Keratinocyte (primary cell): Measurements from ENCODE around the gene HMG20A. TPM values are rescaled to one million over a fixed set of nuclear protein-coding genes. Genes with fewer than 3 reads are reported as not detected.

Experiments
- DNase-seq: peaks from one replicate; pipeline ENCODE4 v3.0.0-alpha.2; 2011; ENCODE audit warnings: low read depth, missing footprints, low spot score
- FAIRE-seq: peaks from 2 replicates; lab custom pipeline; 2011; peaks lifted over from hg19 to GRCh38; lab: Jason Lieb, UNC
- H2AFZ ChIP-seq: 2 replicates; pipeline ENCODE4 v1.6.0; 2012; ENCODE audit warnings: low read length, control low read depth, inconsistent platforms; ENCODE audit not compliant: control insufficient read depth
- H3K27ac ChIP-seq: 2 replicates; pipeline ENCODE4 v1.5.1; 2011; ENCODE audit warnings: low read length; ENCODE audit not compliant: control insufficient read depth, insufficient read depth
- H3K27me3 ChIP-seq: 3 replicates; pipeline ENCODE4 v1.6.0; 2011; ENCODE audit warnings: low read length; ENCODE audit not compliant: control insufficient read depth, insufficient read depth; ENCODE audit errors: extremely low read depth
- H3K36me3 ChIP-seq, 2 experiments: 2 replicates in 1 of 2; 3 replicates in 1 of 2; pipeline ENCODE4 v1.5.1; 2011; ENCODE audit warnings: low read length in 2 of 2, mild to moderate bottlenecking in 1 of 2; ENCODE audit not compliant: control insufficient read depth in 2 of 2, insufficient read depth in 2 of 2; ENCODE audit errors: extremely low read depth in 1 of 2
- H3K4me1 ChIP-seq: 3 replicates; pipeline ENCODE4 v1.5.1; 2011; ENCODE audit warnings: low read length; ENCODE audit not compliant: control insufficient read depth, insufficient read depth; ENCODE audit errors: extremely low read depth
- H3K4me2 ChIP-seq: 3 replicates; pipeline ENCODE4 v1.6.0; 2011; ENCODE audit warnings: low read depth, low read length; ENCODE audit not compliant: control insufficient read depth, insufficient read depth; ENCODE audit errors: extremely low read depth
- H3K4me3 ChIP-seq, 3 experiments: fragments of 200-600 bp in 1 of 3; sonication (generic) in 1 of 3; 2 replicates in 2 of 3; 3 replicates in 1 of 3; pipeline ENCODE4 v1.5.1; 2011 to 2016; ENCODE audit warnings: low read length in 3 of 3, mild to moderate bottlenecking in 3 of 3, control low read depth in 2 of 3, inconsistent platforms in 1 of 3, low read depth in 1 of 3, mixed read lengths in 1 of 3, mixed run types in 1 of 3, moderate library complexity in 1 of 3; ENCODE audit not compliant: control insufficient read depth in 2 of 3, insufficient read depth in 2 of 3; ENCODE audit errors: extremely low read depth in 1 of 3
- H3K79me2 ChIP-seq: 2 replicates; pipeline ENCODE4 v1.6.0; 2012; ENCODE audit warnings: low read length; ENCODE audit not compliant: control insufficient read depth, insufficient read depth
- H3K9ac ChIP-seq: 3 replicates; pipeline ENCODE4 v1.6.0; 2011; ENCODE audit warnings: low read length; ENCODE audit not compliant: control insufficient read depth, insufficient read depth; ENCODE audit errors: extremely low read depth
- H3K9me1 ChIP-seq: 3 replicates; pipeline ENCODE4 v1.6.0; 2011; ENCODE audit warnings: low read length; ENCODE audit not compliant: control insufficient read depth, insufficient read depth; ENCODE audit errors: extremely low read depth
- H3K9me3 ChIP-seq: 2 replicates; pipeline ENCODE4 v1.5.1; 2012; ENCODE audit warnings: low read depth, low read length; ENCODE audit not compliant: control insufficient read depth
- H4K20me1 ChIP-seq: 3 replicates; pipeline ENCODE4 v1.6.0; 2011; ENCODE audit warnings: low read length; ENCODE audit not compliant: control insufficient read depth, insufficient read depth; ENCODE audit errors: extremely low read depth
- CTCF ChIP-seq, 3 experiments: IDR thresholded peaks in 1 of 3; conservative IDR thresholded peaks in 1 of 3; optimal IDR thresholded peaks in 1 of 3; 2 replicates in 2 of 3; 3 replicates in 1 of 3; pipeline versions ENCODE3 to v1.5.1; 2011; ENCODE audit warnings: low read length in 3 of 3, mild to moderate bottlenecking in 3 of 3, moderate library complexity in 2 of 3, control low read depth in 1 of 3, inconsistent platforms in 1 of 3; ENCODE audit not compliant: insufficient read depth in 2 of 3; ENCODE audit errors: extremely low read depth in 1 of 3
- EZH2 ChIP-seq: IDR thresholded peaks from one replicate; pipeline ENCODE4 v1.6.1; 2012; ENCODE audit warnings: inconsistent platforms, mild to moderate bottlenecking, low read length, moderate library complexity
- dilution Hi-C: fragments of 300-500 bp; cut with MboI; formaldehyde crosslinking; loops from one replicate; pipeline ENCODE4 v1.7.0; 2020; ENCODE audit warnings: low sequenced_read_pairs; ENCODE audit not compliant: extremely low pct_ligation_motif_present
- polyA plus RNA-seq, 5 experiments: library from polyadenylated mRNA; depleted of rRNA in 3 of 5; stranded (reverse) in 3 of 5; stranded (forward) in 1 of 5; unstranded in 1 of 5; fragments of >200 nt; gene quantifications; 1 replicate in 1 of 5; 2 replicates in 3 of 5; 3 replicates in 1 of 5; pipeline versions ENCODE4 v1.2.1 to v1.2.3, GENCODE V29; 2011 to 2012; ENCODE audit warnings: missing spikeins in 2 of 5, low read depth in 1 of 5, low replicate concordance in 1 of 5

HMG20A gene
- polyA plus RNA-seq, 1 donor (not counting 4 experiments of a cell fraction or from before 2014, with no cell fraction given): 44.6 TPM

GRCh38 chr15:77479015-77479414, 58.3 kb downstream of the HMG20A start:
- FAIRE-seq (no peak), DNase-seq (no peak)
- no peak overlapping the region for H3K4me3 ChIP-seq
- H3K27me3 ChIP-seq: no peaks in the 10 kb centered on the region
- no peaks in the 10 kb centered on the region for H3K9me3 ChIP-seq
- H3K27ac ChIP-seq: no peak overlapping the region
- dilution Hi-C loops: no loop called here
- TF ChIP-seq EZH2 (no peak), CTCF (optimal IDR thresholded peaks at IDR 0.05 in 1 of 3, IDR thresholded peaks at IDR 0.05 in 1 of 3, conservative IDR thresholded peaks at IDR 0.05 in 1 of 3; ENCODE audit: extremely low read depth in 1 of 3, insufficient read depth in 2 of 3, low read length in 3 of 3) (no peak)
- H3K36me3 ChIP-seq: peaks cover 0 to 8% of the 10 kb centered on the region in 2 experiments
- no peak overlapping the region for H2AFZ ChIP-seq
- no peaks in the 10 kb centered on the region for H4K20me1 ChIP-seq
- no peaks in the 10 kb centered on the region for H3K9me1 ChIP-seq
- no peak overlapping the region for H3K4me2 ChIP-seq
- peaks cover 21% of the 10 kb centered on the region for H3K4me1 ChIP-seq
- no peaks in the 10 kb centered on the region for H3K79me2 ChIP-seq
- H3K9ac ChIP-seq: no peak overlapping the region

GRCh38 chr15:77480859-77481633, 60.4 kb downstream of the HMG20A start:
- Histone ChIP-seq H3K9me1 (no peaks in the 10 kb centered on the region), H4K20me1 (no peaks in the 10 kb centered on the region), H3K27ac (no peak overlapping the region), H3K36me3 (peaks cover 0 to 6% of the 10 kb centered on the region in 2 experiments), H3K4me3 (no peak overlapping the region), H3K9ac (no peak overlapping the region), H3K79me2 (no peaks in the 10 kb centered on the region), H3K9me3 (no peaks in the 10 kb centered on the region), H2AFZ (no peak overlapping the region), H3K4me1 (peaks cover 22% of the 10 kb centered on the region), H3K27me3 (no peaks in the 10 kb centered on the region), H3K4me2 (no peak overlapping the region)
- dilution Hi-C loops: no loop called here
- TF ChIP-seq CTCF (optimal IDR thresholded peaks at IDR 0.05 in 1 of 3, IDR thresholded peaks at IDR 0.05 in 1 of 3, conservative IDR thresholded peaks at IDR 0.05 in 1 of 3; ENCODE audit: extremely low read depth in 1 of 3, insufficient read depth in 2 of 3, low read length in 3 of 3): no peak
- TF ChIP-seq EZH2: no peak
- FAIRE-seq (no peak), DNase-seq (no peak)
